Immature natural killer cell (primary cell): ENCODE data around the gene PFKL. TPM values are rescaled to one million over a fixed set of nuclear protein-coding genes. Genes with fewer than 3 reads are reported as not detected.

Experiments
- DNase-seq, 3 donors: peaks; one replicate each; pipeline ENCODE4 v3.0.0; 2022; ENCODE audit warnings: mixed read lengths in 1 of 3
- H3K27ac Mint-ChIP-seq, 6 donors: one replicate each; pipeline ENCODE4 v1.8.0; 2020; ENCODE audit warnings: mixed read lengths in 6 of 6, mild to moderate bottlenecking in 5 of 6, inconsistent platforms in 4 of 6, moderate library complexity in 3 of 6
- H3K27me3 Mint-ChIP-seq, 3 donors: one replicate each; pipeline ENCODE4 v1.8.0; 2020 to 2021; ENCODE audit warnings: low read depth in 3 of 3, mild to moderate bottlenecking in 3 of 3, mixed read lengths in 3 of 3, moderate library complexity in 3 of 3, inconsistent platforms in 1 of 3
- H3K36me3 Mint-ChIP-seq, 3 donors: one replicate each; pipeline ENCODE4 v1.8.0; 2020; ENCODE audit warnings: mixed read lengths in 3 of 3, inconsistent platforms in 2 of 3, mild to moderate bottlenecking in 2 of 3
- H3K4me1 Mint-ChIP-seq, 2 donors: one replicate each; pipeline ENCODE4 v1.8.0; 2020; ENCODE audit warnings: inconsistent platforms in 2 of 2, mild to moderate bottlenecking in 2 of 2, mixed read lengths in 2 of 2, moderate library complexity in 1 of 2
- H3K4me3 Mint-ChIP-seq, 5 donors: one replicate each; pipeline ENCODE4 v1.8.0; 2020; ENCODE audit warnings: mild to moderate bottlenecking in 5 of 5, mixed read lengths in 5 of 5, inconsistent platforms in 3 of 5, moderate library complexity in 3 of 5
- H3K9me3 Mint-ChIP-seq, 6 donors: one replicate each; pipeline ENCODE4 v1.8.0; 2020; ENCODE audit warnings: mild to moderate bottlenecking in 6 of 6, mixed read lengths in 6 of 6, inconsistent platforms in 4 of 6, moderate library complexity in 3 of 6
- polyA plus RNA-seq, 3 donors: library from polyadenylated mRNA; unstranded; fragments of 300-500 nt; fragmentation: Illumina TruSeq; gene quantifications; one replicate each; pipeline ENCODE4 v1.2.3, GENCODE V29; 2021

Gene PFKL
- polyA plus RNA-seq, 3 donors from 2014 or later = 57.9 to 88.8 (median 84.6) TPM

- H3K9me3 Mint-ChIP-seq = peaks cover 0 to 5% (median 0%) of the 10 kb centered on the region in 6 donors
- peak overlapping the region; percentile 76 to 92 (median 84) for H3K4me3 Mint-ChIP-seq
- peaks cover 4 to 23% (median 10%) of the 10 kb centered on the region in 3 donors for H3K27me3 Mint-ChIP-seq
- peaks cover 55 to 61% of the 10 kb centered on the region in 2 donors for H3K4me1 Mint-ChIP-seq
- H3K36me3 Mint-ChIP-seq = peaks cover 27 to 70% (median 60%) of the 10 kb centered on the region in 3 donors
- DNase-seq = peak; percentile 87 to 88 (median 87)
- peak overlapping the region in 5 of 6 donors; percentile 58 to 91 (median 77) for H3K27ac Mint-ChIP-seq
These were observed 75.4 kb downstream of the PFKL start for GRCh38 chr21:44375281-44375651.

GRCh38 chr21:44375761-44376241 lies 75.9 kb downstream of the PFKL start:
- peak overlapping the region in 4 of 6 donors; percentile 58 to 91 (median 68) for H3K27ac Mint-ChIP-seq
- DNase-seq = no peak
- peaks cover 0 to 5% (median 0%) of the 10 kb centered on the region in 6 donors for H3K9me3 Mint-ChIP-seq
- H3K4me1 Mint-ChIP-seq = peaks cover 55 to 61% of the 10 kb centered on the region in 2 donors
- peaks cover 27 to 71% (median 61%) of the 10 kb centered on the region in 3 donors for H3K36me3 Mint-ChIP-seq
- H3K27me3 Mint-ChIP-seq = peaks cover 4 to 23% (median 10%) of the 10 kb centered on the region in 3 donors
- peak overlapping the region; percentile 76 to 92 (median 84) for H3K4me3 Mint-ChIP-seq

GRCh38 chr21:44376606-44377005 lies 76.8 kb downstream of the PFKL start:
- H3K27me3 Mint-ChIP-seq = peaks cover 4 to 22% (median 7%) of the 10 kb centered on the region in 3 donors
- no peak for DNase-seq

More at GRCh38 chr21:44376606-44377005, 76.8 kb downstream of the PFKL start:
- Mint-ChIP-seq H3K4me1 (peaks cover 55 to 57% of the 10 kb centered on the region in 2 donors), H3K36me3 (peaks cover 24 to 76% (median 62%) of the 10 kb centered on the region in 3 donors), H3K9me3 (peaks cover 0 to 5% (median 0%) of the 10 kb centered on the region in 6 donors), H3K4me3 (peak overlapping the region in 1 of 5 donors; percentile 54), H3K27ac (peak overlapping the region in 1 of 6 donors; percentile 91)

Other genes starting within 250 kb of the PFKL start
- gene PWP2, start 192.7 kb upstream of the PFKL start, polyA plus RNA-seq = 10 to 100 TPM in 1 of 3 donors, 1 to 10 TPM in 1, under 1 TPM in 1; 0.63 to 23.8 (median 7.4) TPM
- 10 to 100 TPM; 20.9 to 51.9 (median 51.8) TPM for gene GATD3, start 166.4 kb upstream of the PFKL start, polyA plus RNA-seq
- not detected for gene ICOSLG, start 59.1 kb upstream of the PFKL start, polyA plus RNA-seq
- not detected for gene DNMT3L, start 38.2 kb upstream of the PFKL start, polyA plus RNA-seq
- gene AIRE, start 14.2 kb upstream of the PFKL start, polyA plus RNA-seq = not detected
- 10 to 100 TPM; 30.0 to 36.4 (median 31.6) TPM for gene CFAP410, start 39.3 kb downstream of the PFKL start, polyA plus RNA-seq
- 10 to 100 TPM in 1 of 3 donors, 1 to 10 TPM in 2; 3.0 to 11.1 (median 4.4) TPM for gene TRPM2, start 53.6 kb downstream of the PFKL start, polyA plus RNA-seq
- gene LRRC3, start 155.5 kb downstream of the PFKL start, polyA plus RNA-seq = under 1 TPM in 1 of 3 donors, not detected in 2; 0.29 TPM
- gene KRTAP10-1, start 240.1 kb downstream of the PFKL start, polyA plus RNA-seq = not detected